NT2/D1 (cell line): ENCODE data around the gene SH3RF1.

Experiments
- DNase-seq: peaks from one replicate; pipeline ENCODE4 v3.0.0-alpha.2; 2011; ENCODE audit warnings: low read depth, low spot score
- H3K27me3 ChIP-seq: 2 replicates; pipeline ENCODE4 v1.6.0; 2011; ENCODE audit warnings: mild to moderate bottlenecking; ENCODE audit not compliant: insufficient read length, insufficient read depth
- H3K36me3 ChIP-seq: 2 replicates; pipeline ENCODE4 v1.6.1; 2011; ENCODE audit warnings: mild to moderate bottlenecking, low read length, mixed read lengths; ENCODE audit not compliant: insufficient read depth, insufficient read length
- H3K4me1 ChIP-seq: 2 replicates; pipeline ENCODE4 v1.5.1; 2011; ENCODE audit not compliant: insufficient read depth, insufficient read length
- H3K4me3 ChIP-seq: 2 replicates; pipeline ENCODE4 v1.5.1; 2011; ENCODE audit warnings: low read depth; ENCODE audit not compliant: insufficient read length
- H3K9ac ChIP-seq: 2 replicates; pipeline ENCODE4 v1.6.0; 2011; ENCODE audit warnings: low read depth; ENCODE audit not compliant: insufficient read length
- H3K9me3 ChIP-seq: 2 replicates; pipeline ENCODE4 v1.5.1; 2011; ENCODE audit warnings: mild to moderate bottlenecking, low read length; ENCODE audit not compliant: insufficient read depth
- SUZ12 ChIP-seq: IDR thresholded peaks from 2 replicates; pipeline ENCODE4 v1.6.1; 2011; ENCODE audit not compliant: insufficient read length, insufficient read depth; ENCODE audit errors: extremely low read depth
- YY1 ChIP-seq: IDR thresholded peaks from 2 replicates; pipeline ENCODE4 v1.6.1; 2011; ENCODE audit not compliant: insufficient read length, insufficient read depth
- ZNF274 ChIP-seq: IDR thresholded peaks from 2 replicates; pipeline ENCODE4 v1.6.1; 2011; ENCODE audit warnings: mild to moderate bottlenecking, low read depth, low read length

Gene SH3RF1

GRCh38 chr4:169221662-169222061 is 49.1 kb downstream of the SH3RF1 start:
- no peak for DNase-seq

DNA sequence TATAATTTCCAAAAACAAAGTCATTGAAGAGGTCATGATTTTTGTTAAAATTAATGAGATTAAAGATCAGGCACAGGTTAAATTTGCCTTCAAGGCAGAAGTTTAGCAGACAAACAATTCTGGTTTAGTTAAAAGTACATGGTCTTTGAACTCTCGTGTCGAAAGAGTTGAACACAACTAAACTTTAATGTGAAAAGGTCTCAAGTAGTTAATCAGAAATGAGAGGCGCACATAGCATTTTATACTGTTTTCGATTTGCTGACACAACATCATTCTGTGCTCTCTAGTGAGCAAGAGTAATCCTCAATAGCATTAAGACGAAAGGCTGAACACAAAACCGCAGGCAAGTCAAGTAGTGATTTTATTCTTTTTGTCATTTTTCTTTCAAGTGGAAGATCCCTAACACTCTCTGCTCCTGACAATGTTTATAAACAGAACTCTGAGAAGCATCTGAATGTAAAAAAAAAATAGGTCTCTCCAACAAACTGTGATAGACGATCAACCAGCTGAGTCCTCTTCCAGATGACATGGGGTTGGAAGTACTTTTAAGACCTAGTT is 49.8 kb downstream of the SH3RF1 start:
- no peak overlapping the region for H3K4me3 ChIP-seq
- H3K4me1 ChIP-seq = no peaks in the 10 kb centered on the region
- no peak overlapping the region for H3K9ac ChIP-seq
- no peak for DNase-seq
- H3K9me3 ChIP-seq = no peaks in the 10 kb centered on the region
- TF ChIP-seq SUZ12 = no peak
- TF ChIP-seq ZNF274 = no peak
- TF ChIP-seq YY1 = no peak
- no peaks in the 10 kb centered on the region for H3K36me3 ChIP-seq
- H3K27me3 ChIP-seq = no peaks in the 10 kb centered on the region

More at GRCh38 chr4:169221662-169222061, 49.1 kb downstream of the SH3RF1 start:
- Histone ChIP-seq H3K9me3 (no peaks in the 10 kb centered on the region), H3K9ac (no peak overlapping the region), H3K27me3 (no peaks in the 10 kb centered on the region), H3K4me1 (no peaks in the 10 kb centered on the region), H3K36me3 (peaks cover under 1% of the 10 kb centered on the region), H3K4me3 (no peak overlapping the region)
- TF ChIP-seq SUZ12 (no peak), ZNF274 (no peak), YY1 (no peak)

DNA sequence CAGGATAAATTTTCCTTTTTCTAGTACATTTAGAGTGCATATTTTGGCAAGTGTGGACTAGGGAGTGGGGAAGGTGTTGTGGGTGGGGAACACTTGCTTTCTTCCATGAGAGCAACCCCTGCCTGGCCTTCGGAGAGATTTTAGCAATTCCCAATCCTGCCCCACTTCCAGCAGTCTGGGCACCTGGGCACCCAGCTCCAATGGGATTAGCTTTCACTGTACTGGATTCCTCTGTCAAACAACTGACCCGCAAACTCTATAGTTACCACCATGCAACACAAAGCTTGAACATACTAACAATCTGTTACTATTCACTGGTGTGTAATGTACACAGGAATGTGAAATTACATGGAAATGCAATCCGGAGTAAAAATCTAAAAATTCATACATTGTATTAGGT is 50.3 kb downstream of the SH3RF1 start:
- TF ChIP-seq ZNF274 (no peak), YY1 (no peak), SUZ12 (no peak)

GRCh38 chr4:169219440-169219839 is 51.3 kb downstream of the SH3RF1 start:
- no peaks in the 10 kb centered on the region for H3K36me3 ChIP-seq

More for the DNA sequence above, 50.3 kb downstream of the SH3RF1 start:
- H3K4me3 ChIP-seq = no peak overlapping the region
- H3K27me3 ChIP-seq = no peaks in the 10 kb centered on the region
- H3K9ac ChIP-seq = no peak overlapping the region
- no peaks in the 10 kb centered on the region for H3K4me1 ChIP-seq
- H3K9me3 ChIP-seq = no peaks in the 10 kb centered on the region
- DNase-seq = no peak
- no peaks in the 10 kb centered on the region for H3K36me3 ChIP-seq

DNA sequence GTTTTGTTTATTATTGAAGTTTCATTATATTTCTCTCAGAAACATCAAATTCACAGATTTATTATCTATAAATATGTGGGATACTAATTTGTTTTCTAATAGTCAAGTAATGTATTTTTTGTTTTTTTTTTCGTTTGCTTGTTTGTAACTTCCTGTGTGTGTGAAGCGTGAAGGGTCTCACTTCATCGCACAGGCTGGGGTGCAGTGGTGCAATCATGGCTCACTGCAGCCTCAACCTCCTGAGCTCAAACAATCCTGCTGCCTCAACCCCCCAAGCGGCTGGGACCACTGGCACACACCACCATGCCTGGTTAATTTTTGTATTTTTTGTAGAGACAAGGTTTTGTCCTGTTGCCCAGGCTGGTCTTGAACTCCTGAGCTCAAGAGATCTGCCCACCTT is 55.1 kb downstream of the SH3RF1 start:
- Histone ChIP-seq H3K9ac (no peak overlapping the region), H3K4me3 (no peak overlapping the region), H3K27me3 (no peaks in the 10 kb centered on the region), H3K9me3 (peaks cover 15% of the 10 kb centered on the region; the same call in 1 of the 2 replicates), H3K4me1 (no peaks in the 10 kb centered on the region), H3K36me3 (no peaks in the 10 kb centered on the region)
- TF ChIP-seq ZNF274 (no peak), SUZ12 (no peak), YY1 (no peak)
- no peak for DNase-seq

More at GRCh38 chr4:169219440-169219839, 51.3 kb downstream of the SH3RF1 start:
- no peaks in the 10 kb centered on the region for H3K27me3 ChIP-seq
- H3K4me1 ChIP-seq = no peaks in the 10 kb centered on the region
- peaks cover 7% of the 10 kb centered on the region; the same call in 1 of the 2 replicates for H3K9me3 ChIP-seq
- no peak for TF ChIP-seq SUZ12
- no peak for TF ChIP-seq YY1
- no peak for TF ChIP-seq ZNF274
- no peak overlapping the region for H3K9ac ChIP-seq
- H3K4me3 ChIP-seq = no peak overlapping the region
- DNase-seq = no peak

DNA sequence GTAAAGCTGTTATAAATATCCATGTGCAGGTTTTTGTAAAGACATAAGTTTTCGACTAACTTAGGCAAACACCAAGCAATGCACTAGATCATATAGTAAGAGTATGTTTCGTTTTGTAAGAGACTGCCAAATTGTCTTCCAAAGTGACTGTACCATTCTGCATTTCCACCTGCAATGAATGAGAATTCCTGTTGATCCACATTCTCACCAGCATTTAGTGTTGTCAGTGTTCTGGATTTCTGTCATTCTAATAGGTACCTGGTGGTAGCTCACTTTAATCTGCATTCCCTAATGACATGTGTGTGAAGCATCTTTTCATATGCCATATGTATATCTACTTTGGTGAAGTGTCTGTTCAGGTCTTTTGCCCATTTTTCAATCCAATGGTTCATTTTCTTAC is 57.8 kb downstream of the SH3RF1 start:
- Histone ChIP-seq H3K36me3 (no peaks in the 10 kb centered on the region), H3K9me3 (peaks cover 15% of the 10 kb centered on the region; the same call in 1 of the 2 replicates), H3K9ac (no peak overlapping the region), H3K27me3 (no peaks in the 10 kb centered on the region), H3K4me1 (peaks cover 2% of the 10 kb centered on the region), H3K4me3 (no peak overlapping the region)
- no peak for TF ChIP-seq YY1
- TF ChIP-seq SUZ12 = no peak
- no peak for TF ChIP-seq ZNF274
- no peak for DNase-seq

- Histone ChIP-seq H3K9me3 (peaks cover 15% of the 10 kb centered on the region; the same call in 1 of the 2 replicates), H3K36me3 (no peaks in the 10 kb centered on the region), H3K4me1 (peaks cover 2% of the 10 kb centered on the region), H3K9ac (no peak overlapping the region), H3K27me3 (no peaks in the 10 kb centered on the region), H3K4me3 (no peak overlapping the region)
- TF ChIP-seq YY1 = no peak
- TF ChIP-seq SUZ12 = no peak
- no peak for DNase-seq
Measured at GRCh38 chr4:169210504-169211118, 60.1 kb downstream of the SH3RF1 start.

DNA sequence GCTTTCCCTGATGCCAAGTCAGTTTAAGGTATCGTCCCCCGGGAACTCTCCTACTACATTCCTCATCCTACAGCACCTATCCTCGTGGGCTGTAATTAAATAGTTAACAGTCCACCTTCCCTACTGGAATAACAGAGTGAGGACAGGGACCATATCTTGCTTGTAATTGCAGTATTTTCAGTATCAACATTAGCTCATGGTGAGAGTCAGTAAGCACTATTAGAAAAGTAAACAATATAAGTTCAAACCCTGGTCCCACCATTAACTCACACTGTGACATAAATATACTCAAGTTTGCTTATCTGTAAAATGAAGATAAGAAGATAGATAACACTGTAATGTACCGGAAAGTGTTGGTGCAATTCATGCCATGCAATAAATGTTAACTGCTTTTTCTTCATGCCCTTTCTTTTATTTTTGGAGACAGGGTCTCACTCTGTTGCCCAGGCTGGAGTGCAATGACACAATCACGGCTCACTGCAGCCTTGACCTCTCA is 61.3 kb downstream of the SH3RF1 start:
- Histone ChIP-seq H3K9me3 (peaks cover 9% of the 10 kb centered on the region; the same call in 1 of the 2 replicates), H3K4me3 (no peak overlapping the region)
- no peak for DNase-seq

More for the DNA sequence above, 61.3 kb downstream of the SH3RF1 start:
- H3K9ac ChIP-seq = no peak overlapping the region
- no peaks in the 10 kb centered on the region for H3K27me3 ChIP-seq
- H3K36me3 ChIP-seq = no peaks in the 10 kb centered on the region
- no peak for TF ChIP-seq ZNF274
- TF ChIP-seq SUZ12 = no peak
- peaks cover 2% of the 10 kb centered on the region for H3K4me1 ChIP-seq
